ENCODE measurements around the gene CA4. TPM values are rescaled to one million over a fixed set of nuclear protein-coding genes. Genes with fewer than 3 reads are reported as not detected.
A peak's percentile ranks its signal among the peaks of the same experiment; 100 is the strongest.
"Not testable (repeated sequence)": the region's sequence is repeated elsewhere in the genome, so short reads cannot be mapped to it uniquely, and the experiment has no call there.

CA4 gene
- total RNA-seq, result not detected

DNA sequence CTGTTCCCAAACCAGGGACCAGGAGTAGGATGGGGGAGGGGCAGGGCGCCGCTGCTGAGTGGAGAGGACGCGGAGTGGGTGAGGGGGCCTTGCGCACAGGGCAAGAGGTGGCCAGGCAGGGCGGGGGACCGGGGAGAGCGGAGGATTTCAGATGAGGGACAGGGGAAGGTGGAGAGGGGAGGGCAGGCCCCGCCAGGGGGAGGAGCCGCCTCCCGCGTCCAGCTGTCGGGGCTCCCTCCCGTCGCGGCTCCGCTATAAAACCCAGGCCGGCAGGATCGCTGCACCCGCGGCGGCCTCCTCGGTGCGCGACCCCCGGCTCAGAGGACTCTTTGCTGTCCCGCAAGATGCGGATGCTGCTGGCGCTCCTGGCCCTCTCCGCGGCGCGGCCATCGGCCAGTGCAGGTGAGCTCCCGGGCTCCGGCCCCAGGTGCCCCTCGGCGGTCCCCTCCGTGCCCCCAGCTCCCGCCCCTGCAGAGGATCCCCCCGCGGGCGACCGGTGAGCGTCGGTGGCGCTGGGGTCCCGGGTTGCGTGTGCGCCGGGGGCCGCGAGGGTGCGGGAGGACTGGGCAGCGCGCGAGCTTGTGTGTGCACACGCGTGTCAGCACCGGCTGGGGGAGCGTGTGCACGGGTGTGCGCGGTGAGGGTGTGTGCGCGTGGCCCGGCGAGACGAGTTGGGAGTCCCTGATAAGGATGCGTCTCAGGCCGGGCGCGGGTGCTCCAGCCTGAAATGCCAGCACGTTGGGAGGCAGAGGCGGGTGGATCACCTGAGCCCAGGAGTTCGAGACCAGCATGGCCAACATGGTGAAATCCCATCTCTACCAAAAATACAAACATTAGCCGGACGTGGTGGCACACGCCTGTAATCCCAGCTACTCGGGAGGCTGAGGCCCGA lies at the start of gene CA4:
Gene CA4 (plus strand): TSS at position 283 of the 892 bp plus-strand sequence. CDS start 62 bp downstream, at position 345.
- DNase-seq (no peak), ATAC-seq (peak; percentile 16)
- ChIA-PET CTCF (interaction anchor here (1.5 to 6.1 kb wide), 3 partner anchors 8 to 82 kb away, joined by 3 to 39 read pairs (median 5); no protein-coding TSS in a partner anchor), POLR2A (no interaction called here)
- Mint-ChIP-seq H3K4me1 (ENCODE audit: low read depth) (peaks cover 16% of the 10 kb centered on the region), H3K9me3 (ENCODE audit: insufficient read depth) (no peaks in the 10 kb centered on the region), H3K27ac (no peak within 1 kb of the TSS), H3K27me3 (ENCODE audit: low read depth) (peaks cover 61% of the 10 kb centered on the region), H3K36me3 (ENCODE audit: low read depth) (no peaks in the 10 kb centered on the region), H3K4me3 (peak within 1 kb of the TSS; percentile 46)

DNA sequence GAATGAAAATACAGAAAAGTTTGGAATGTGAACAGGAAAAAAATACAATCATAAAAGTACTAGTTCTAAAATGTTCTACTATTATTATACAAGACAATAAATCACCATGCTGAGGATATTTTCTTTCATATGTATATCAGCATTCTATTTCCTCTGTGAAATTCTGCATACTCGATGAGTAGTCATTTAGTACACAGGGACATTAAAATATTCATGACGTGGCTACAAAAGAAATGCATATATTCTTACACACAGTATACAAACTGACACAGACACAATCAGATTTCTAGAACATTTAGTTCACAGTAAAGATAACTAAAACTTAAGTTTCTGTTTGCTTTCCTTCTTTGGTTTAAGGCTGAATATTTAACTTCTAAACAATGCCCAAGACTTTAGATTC lies 49.2 kb upstream of the CA4 start:
- H3K27ac Mint-ChIP-seq; CTCF ChIA-PET; H3K9me3 Mint-ChIP-seq (ENCODE audit: insufficient read depth); H3K4me3 Mint-ChIP-seq; H3K36me3 Mint-ChIP-seq (ENCODE audit: low read depth); POLR2A ChIA-PET; DNase-seq; ATAC-seq: not testable (repeated sequence)
- peaks cover 11% of the 10 kb centered on the region for H3K4me1 Mint-ChIP-seq (ENCODE audit: low read depth)
- peaks cover 41% of the 10 kb centered on the region for H3K27me3 Mint-ChIP-seq (ENCODE audit: low read depth)

DNA sequence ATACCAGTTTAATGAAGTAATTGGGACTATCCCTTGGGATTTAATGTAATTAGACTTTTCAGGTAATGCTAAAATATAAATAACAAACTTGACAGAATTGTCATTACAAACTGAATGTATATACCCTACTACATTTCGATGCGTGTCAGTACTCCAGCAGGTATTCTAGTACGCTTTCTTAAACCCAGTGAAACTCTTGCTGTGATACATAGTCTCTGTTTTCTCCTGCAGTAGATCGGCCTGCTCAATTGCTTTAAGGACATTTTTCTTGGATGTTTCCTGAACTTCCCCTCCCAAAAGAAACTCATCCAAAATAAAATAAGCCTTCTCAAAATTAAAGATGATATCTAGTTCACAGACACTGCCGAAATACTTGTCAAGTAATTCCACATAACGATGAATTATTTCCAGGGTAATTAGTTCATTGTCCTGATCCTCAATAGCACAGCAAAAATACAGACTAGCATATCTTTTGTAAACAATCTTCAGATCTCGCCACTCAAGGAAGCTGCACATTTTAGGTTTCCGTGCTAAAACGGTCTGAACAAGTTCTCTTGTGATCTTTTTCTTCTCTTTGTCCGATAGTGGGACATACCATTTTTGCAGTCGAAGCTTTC lies 47.6 kb upstream of the CA4 start:
- ATAC-seq (peak; percentile 19), DNase-seq (peak; percentile 12)
- H3K36me3 Mint-ChIP-seq (ENCODE audit: low read depth); H3K27ac Mint-ChIP-seq; POLR2A ChIA-PET; H3K9me3 Mint-ChIP-seq (ENCODE audit: insufficient read depth): not testable (repeated sequence)
- Mint-ChIP-seq H3K4me1 (ENCODE audit: low read depth) (peaks cover 17% of the 10 kb centered on the region), H3K27me3 (ENCODE audit: low read depth) (peaks cover 44% of the 10 kb centered on the region), H3K4me3 (peak overlapping the region; percentile 60)
- CTCF ChIA-PET, result interaction anchor here (0.6 to 0.8 kb wide), 2 partner anchors 23 to 94 kb away, joined by 3 read pairs; partner anchors contain the start of gene HEATR6

DNA sequence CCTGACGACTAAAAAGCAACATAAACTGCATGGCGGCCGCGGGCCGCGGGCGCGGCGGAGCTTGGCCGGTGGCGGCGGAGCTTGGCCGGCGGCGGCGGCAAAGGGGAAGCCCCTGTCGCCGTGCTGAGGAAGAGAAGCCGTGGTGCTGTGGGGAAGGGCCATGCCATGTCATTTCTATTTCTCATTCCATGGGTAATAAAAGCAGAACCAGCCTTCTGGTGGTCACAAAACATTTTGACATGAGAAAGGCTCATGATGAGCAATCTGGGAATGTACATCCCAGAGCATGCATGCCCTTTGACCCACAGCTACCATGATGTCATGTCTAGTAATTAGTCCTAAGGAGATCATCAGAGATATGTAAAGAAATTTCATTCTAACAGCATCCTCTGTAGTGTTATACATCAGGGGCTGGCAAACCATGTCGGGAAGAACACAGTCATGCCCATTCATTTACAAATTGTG lies 47.1 kb upstream of the CA4 start:
- peak; percentile 26 for DNase-seq
- Mint-ChIP-seq H3K4me1 (ENCODE audit: low read depth) (peaks cover 17% of the 10 kb centered on the region), H3K27me3 (ENCODE audit: low read depth) (peaks cover 44% of the 10 kb centered on the region), H3K36me3 (ENCODE audit: low read depth) (no peaks in the 10 kb centered on the region), H3K27ac (no peak overlapping the region), H3K4me3 (peak overlapping the region; percentile 60), H3K9me3 (ENCODE audit: insufficient read depth) (no peaks in the 10 kb centered on the region)
- ChIA-PET POLR2A (no interaction called here), CTCF (interaction anchor here (0.6 to 0.8 kb wide), 2 partner anchors 24 to 94 kb away, joined by 3 read pairs; partner anchors contain the start of gene HEATR6)
- ATAC-seq, result peak; percentile 69

DNA sequence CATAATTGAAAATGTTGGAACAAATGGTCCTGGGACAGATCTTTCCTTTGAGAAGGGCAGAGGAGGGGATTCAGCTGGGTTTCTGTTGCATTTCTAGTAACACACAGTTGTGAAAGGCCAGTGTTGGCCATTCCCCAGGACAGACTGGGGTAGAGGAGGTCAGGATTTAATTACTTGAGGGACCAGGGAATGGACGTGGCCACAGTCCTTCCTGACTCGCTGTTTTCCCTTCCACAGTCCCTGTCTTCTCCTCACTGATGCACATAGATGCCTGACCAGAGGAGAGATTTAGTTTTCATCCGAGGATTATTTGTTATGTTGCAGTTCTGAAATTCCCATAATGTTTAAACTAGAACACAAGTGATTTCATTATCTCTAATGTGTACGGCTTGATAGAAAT lies 45.8 kb upstream of the CA4 start:
- ATAC-seq (no peak), DNase-seq (peak; percentile 6)
- POLR2A ChIA-PET, result no interaction called here
- Mint-ChIP-seq H3K4me1 (ENCODE audit: low read depth) (peaks cover 17% of the 10 kb centered on the region), H3K36me3 (ENCODE audit: low read depth) (no peaks in the 10 kb centered on the region), H3K27me3 (ENCODE audit: low read depth) (peaks cover 36% of the 10 kb centered on the region), H3K4me3 (no peak overlapping the region), H3K9me3 (ENCODE audit: insufficient read depth) (no peaks in the 10 kb centered on the region), H3K27ac (no peak overlapping the region)
- CTCF ChIA-PET, result no interaction called here

DNA sequence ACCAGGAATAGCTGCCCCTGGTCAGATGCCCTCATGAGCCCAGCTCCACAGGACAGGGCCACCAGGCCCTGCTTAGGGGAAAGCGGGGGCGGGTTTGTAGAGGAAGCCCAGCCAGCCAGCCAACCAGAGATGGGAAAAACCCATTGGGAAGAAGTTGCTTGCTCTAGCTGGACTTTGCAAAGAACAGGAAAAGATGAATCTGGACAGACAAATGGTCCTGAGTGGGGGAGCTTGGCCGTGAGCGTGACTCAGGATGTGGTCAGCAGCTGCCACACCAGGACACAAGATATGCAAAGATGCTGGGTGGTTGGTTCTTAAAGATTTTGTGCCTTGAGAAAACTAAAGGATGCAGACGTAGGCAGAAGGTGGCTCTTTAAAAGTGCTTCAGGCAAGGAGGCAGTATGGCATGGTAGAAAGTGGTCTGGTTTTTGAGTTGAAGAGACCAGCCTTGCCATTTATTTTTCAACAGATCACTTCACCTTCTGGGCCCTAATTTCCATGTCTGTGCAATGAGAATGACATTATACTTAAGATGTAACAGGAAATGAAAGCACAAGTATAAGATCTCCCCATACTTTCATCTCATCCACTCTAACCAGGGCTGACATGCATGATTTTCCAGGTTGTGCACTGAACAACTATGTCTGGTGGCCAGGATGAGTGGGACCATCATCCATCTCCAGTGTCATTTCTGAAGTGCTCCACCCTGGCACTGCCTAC lies 43.3 kb upstream of the CA4 start:
- Mint-ChIP-seq H3K4me3 (no peak overlapping the region), H3K4me1 (ENCODE audit: low read depth) (peaks cover 17% of the 10 kb centered on the region), H3K9me3 (ENCODE audit: insufficient read depth) (no peaks in the 10 kb centered on the region), H3K27ac (no peak overlapping the region), H3K27me3 (ENCODE audit: low read depth) (peaks cover 39% of the 10 kb centered on the region), H3K36me3 (ENCODE audit: low read depth) (no peaks in the 10 kb centered on the region)
- POLR2A ChIA-PET, result no interaction called here
- ATAC-seq (no peak), DNase-seq (peak; percentile 10)
- CTCF ChIA-PET, result interaction anchor here (1.3 kb wide), 1 partner anchor 532 kb away, joined by 3 read pairs; no protein-coding TSS in a partner anchor

DNA sequence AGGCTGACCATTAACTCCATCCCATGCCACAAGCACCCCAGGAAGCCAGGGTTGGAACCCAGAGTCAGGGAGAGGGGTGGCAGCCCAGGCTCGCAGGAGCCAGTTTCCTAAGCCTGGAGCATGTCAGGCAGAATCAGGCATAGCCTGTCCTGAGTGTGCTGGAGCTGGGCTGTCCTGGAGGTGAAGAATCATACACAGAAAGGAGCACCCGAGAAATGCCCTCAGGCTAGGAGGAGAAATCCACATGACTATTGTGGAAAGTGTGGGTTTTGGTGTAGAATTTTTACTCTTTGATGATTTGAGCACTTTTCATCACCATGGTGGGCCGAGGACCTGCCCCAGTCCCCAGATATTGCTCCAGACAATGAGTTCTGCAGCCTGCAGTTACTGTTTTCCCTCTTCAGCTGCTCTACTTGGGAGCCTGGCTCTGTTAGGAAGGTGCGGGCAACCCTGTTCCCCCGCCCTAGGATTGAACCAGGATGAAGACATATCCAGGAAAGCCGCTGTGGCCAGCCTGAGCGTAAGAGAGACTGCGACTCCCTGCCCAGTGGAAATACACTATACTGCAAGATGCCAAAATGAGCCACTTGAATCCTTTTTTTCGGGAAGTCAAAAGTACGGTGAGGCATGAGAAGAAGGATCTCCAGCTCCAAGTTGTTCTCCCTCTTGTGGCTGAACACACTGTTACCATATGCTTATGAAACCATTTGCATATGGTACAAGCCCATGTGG lies 42.1 kb upstream of the CA4 start:
- peak; percentile 4 for DNase-seq
- ATAC-seq, result no peak
- Mint-ChIP-seq H3K36me3 (ENCODE audit: low read depth) (no peaks in the 10 kb centered on the region), H3K9me3 (ENCODE audit: insufficient read depth) (no peaks in the 10 kb centered on the region), H3K4me1 (ENCODE audit: low read depth) (peaks cover 10% of the 10 kb centered on the region), H3K27me3 (ENCODE audit: low read depth) (peaks cover 33% of the 10 kb centered on the region), H3K4me3 (no peak overlapping the region), H3K27ac (no peak overlapping the region)
- POLR2A ChIA-PET, result no interaction called here
- CTCF ChIA-PET, result no interaction called here

DNA sequence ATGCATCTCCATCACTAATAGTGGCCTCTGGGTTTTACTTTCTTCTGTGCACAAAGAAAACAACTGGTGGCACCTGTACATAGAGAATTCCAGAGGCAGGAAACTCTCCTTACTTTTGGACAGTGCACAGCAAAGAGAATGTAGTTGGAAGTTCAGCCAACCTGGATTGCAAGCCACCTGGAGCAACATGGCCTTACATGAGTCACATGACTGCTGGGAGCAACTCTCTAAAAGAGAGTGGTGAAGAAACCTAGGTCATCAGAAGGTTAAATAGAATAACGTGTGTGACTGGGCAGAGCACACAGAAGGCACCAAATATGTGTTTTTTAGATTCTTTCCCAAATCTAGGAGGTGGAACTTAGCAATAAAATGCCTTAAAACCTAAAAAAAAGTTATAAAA lies 41.5 kb upstream of the CA4 start:
- POLR2A ChIA-PET; H3K9me3 Mint-ChIP-seq (ENCODE audit: insufficient read depth); H3K4me1 Mint-ChIP-seq (ENCODE audit: low read depth); ATAC-seq; H3K4me3 Mint-ChIP-seq; CTCF ChIA-PET; H3K27ac Mint-ChIP-seq; H3K36me3 Mint-ChIP-seq (ENCODE audit: low read depth): not testable (repeated sequence)
- DNase-seq, result peak; percentile 6
- peaks cover 30% of the 10 kb centered on the region for H3K27me3 Mint-ChIP-seq (ENCODE audit: low read depth)

DNA sequence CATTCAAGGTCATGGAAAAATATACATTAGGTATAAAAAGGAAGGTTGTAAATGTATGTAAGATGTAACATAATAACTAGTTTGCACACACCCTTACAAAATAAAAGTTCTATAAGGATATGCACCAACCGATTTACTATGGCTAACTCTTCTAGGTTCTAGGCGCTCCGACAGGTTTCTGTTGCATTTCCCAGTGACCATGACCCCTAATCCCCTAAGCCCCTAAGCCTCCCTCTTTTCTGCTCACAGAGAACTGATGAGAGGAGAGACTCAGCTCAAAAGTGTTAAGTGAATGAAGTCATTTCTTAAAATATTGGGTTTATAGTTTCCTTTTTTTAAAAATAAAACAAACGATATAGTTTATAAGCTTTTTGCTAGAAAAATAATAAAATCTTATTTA lies 41.1 kb upstream of the CA4 start:
- CTCF ChIA-PET, result interaction anchor here (0.6 kb wide), 1 partner anchor 307 kb away, joined by 3 read pairs; no protein-coding TSS in a partner anchor
- Mint-ChIP-seq H3K36me3 (ENCODE audit: low read depth) (no peaks in the 10 kb centered on the region), H3K9me3 (ENCODE audit: insufficient read depth) (no peaks in the 10 kb centered on the region), H3K27me3 (ENCODE audit: low read depth) (peaks cover 29% of the 10 kb centered on the region), H3K4me3 (no peak overlapping the region), H3K4me1 (ENCODE audit: low read depth) (peaks cover 6% of the 10 kb centered on the region), H3K27ac (no peak overlapping the region)
- peak; percentile 9 for DNase-seq
- ATAC-seq, result no peak
- POLR2A ChIA-PET, result no interaction called here

DNA sequence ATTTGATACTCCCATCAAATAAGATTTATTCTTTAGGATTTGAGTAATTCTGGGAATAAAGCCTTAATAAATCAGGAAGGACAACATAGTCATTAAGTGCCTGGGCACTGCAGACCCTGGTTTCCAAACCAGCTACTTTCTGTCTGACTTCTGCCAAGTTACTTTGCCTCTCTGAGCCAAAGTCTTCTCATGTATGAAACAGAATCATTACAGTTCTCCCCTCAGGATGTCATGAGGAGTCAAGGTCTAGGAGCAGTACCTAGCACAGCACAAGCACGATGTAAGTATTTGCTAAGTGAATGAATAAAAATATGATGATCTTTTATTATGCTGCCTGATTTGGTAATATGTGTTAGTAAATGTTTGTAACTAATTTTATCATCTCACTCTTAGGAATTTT lies 40.6 kb upstream of the CA4 start:
- H3K9me3 Mint-ChIP-seq (ENCODE audit: insufficient read depth), result no peaks in the 10 kb centered on the region
- H3K27ac Mint-ChIP-seq, result no peak overlapping the region
- H3K36me3 Mint-ChIP-seq (ENCODE audit: low read depth), result no peaks in the 10 kb centered on the region
- ChIA-PET CTCF (interaction anchor here (0.6 kb wide), 1 partner anchor 306 kb away, joined by 3 read pairs; no protein-coding TSS in a partner anchor), POLR2A (no interaction called here)
- peaks cover 6% of the 10 kb centered on the region for H3K4me1 Mint-ChIP-seq (ENCODE audit: low read depth)
- peaks cover 25% of the 10 kb centered on the region for H3K27me3 Mint-ChIP-seq (ENCODE audit: low read depth)
- ATAC-seq, result no peak
- no peak overlapping the region for H3K4me3 Mint-ChIP-seq
- peak; percentile 3 for DNase-seq

DNA sequence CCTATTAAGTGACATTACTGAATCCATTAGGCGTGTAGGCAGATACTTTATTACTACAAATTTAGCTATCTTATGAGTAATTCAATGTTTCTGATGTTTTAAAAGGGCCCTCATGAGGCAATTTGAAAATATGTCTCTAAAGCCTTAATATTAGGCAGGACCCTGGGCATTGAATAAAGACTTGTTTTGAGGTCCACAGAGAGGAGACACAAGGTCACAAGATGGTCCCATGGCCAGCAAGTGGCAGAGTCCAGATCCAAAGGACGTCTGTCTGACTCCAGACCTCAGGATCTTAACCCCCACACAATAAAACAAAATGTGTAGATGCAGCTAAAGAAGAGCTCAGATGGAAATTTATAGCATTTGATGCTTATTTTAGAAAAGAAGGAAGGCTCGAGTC lies 39.2 kb upstream of the CA4 start:
- ChIA-PET POLR2A (no interaction called here), CTCF (no interaction called here)
- DNase-seq (peak; percentile 14), ATAC-seq (no peak)
- no peaks in the 10 kb centered on the region for H3K36me3 Mint-ChIP-seq (ENCODE audit: low read depth)
- peaks cover 19% of the 10 kb centered on the region for H3K27me3 Mint-ChIP-seq (ENCODE audit: low read depth)
- H3K4me1 Mint-ChIP-seq (ENCODE audit: low read depth), result peaks cover 6% of the 10 kb centered on the region
- no peak overlapping the region for H3K4me3 Mint-ChIP-seq
- no peaks in the 10 kb centered on the region for H3K9me3 Mint-ChIP-seq (ENCODE audit: insufficient read depth)
- H3K27ac Mint-ChIP-seq, result no peak overlapping the region

All from activated CD8-positive, alpha-beta T cell treated with anti-CD3 and anti-CD28 coated beads, Interleukin-2, amount 10 ng/mL, durations not matched to agents 7 days and 5 days (primary cell).